Measurements from ENCODE around the gene NTNG1.
"Not testable (repeated sequence)": the region's sequence is repeated elsewhere in the genome, so short reads cannot be mapped to it uniquely, and the experiment has no call there.

The NTNG1 gene

GRCh38 chr1:107140703-107141490 is at the start of gene NTNG1:
Gene NTNG1, plus strand, starts transcription at chr1:107141039.
- no peak for DNase-seq (ENCODE audit: low read depth)
- peak within 1 kb of the TSS; percentile 67 for H3K4me3 ChIP-seq (ENCODE audit: low read depth, low read length)

GRCh38 chr1:107091418-107091817 is 49.4 kb upstream of the NTNG1 start:
- DNase-seq (ENCODE audit: low read depth) = no peak
- H3K4me3 ChIP-seq (ENCODE audit: low read depth, low read length) = no peak overlapping the region

GRCh38 chr1:107093395-107093794 is 47.4 kb upstream of the NTNG1 start:
- not testable (repeated sequence) for DNase-seq (ENCODE audit: low read depth); H3K4me3 ChIP-seq (ENCODE audit: low read depth, low read length)

- no peak overlapping the region for H3K4me3 ChIP-seq (ENCODE audit: low read depth, low read length)
- DNase-seq (ENCODE audit: low read depth) = no peak
These were observed 45.2 kb upstream of the NTNG1 start for GRCh38 chr1:107095647-107096046.

- no peak overlapping the region for H3K4me3 ChIP-seq (ENCODE audit: low read depth, low read length)
- no peak for DNase-seq (ENCODE audit: low read depth)
These were observed 44.1 kb upstream of the NTNG1 start for GRCh38 chr1:107096690-107097089.

- no peak overlapping the region for H3K4me3 ChIP-seq (ENCODE audit: low read depth, low read length)
- no peak for DNase-seq (ENCODE audit: low read depth)
These were observed 41.9 kb upstream of the NTNG1 start for GRCh38 chr1:107098961-107099360.

GRCh38 chr1:107100331-107100984 is 40.4 kb upstream of the NTNG1 start:
- DNase-seq (ENCODE audit: low read depth) = no peak
- H3K4me3 ChIP-seq (ENCODE audit: low read depth, low read length) = no peak overlapping the region

GRCh38 chr1:107105914-107106313 is 34.9 kb upstream of the NTNG1 start:
- no peak overlapping the region for H3K4me3 ChIP-seq (ENCODE audit: low read depth, low read length)
- DNase-seq (ENCODE audit: low read depth) = no peak

- no peak overlapping the region for H3K4me3 ChIP-seq (ENCODE audit: low read depth, low read length)
- no peak for DNase-seq (ENCODE audit: low read depth)
These were observed 30.5 kb upstream of the NTNG1 start for GRCh38 chr1:107110326-107110725.

- DNase-seq (ENCODE audit: low read depth) = no peak
- H3K4me3 ChIP-seq (ENCODE audit: low read depth, low read length) = no peak overlapping the region
These were observed 24.5 kb upstream of the NTNG1 start for GRCh38 chr1:107116306-107116790.

- no peak overlapping the region for H3K4me3 ChIP-seq (ENCODE audit: low read depth, low read length)
- no peak for DNase-seq (ENCODE audit: low read depth)
These were observed 18.6 kb upstream of the NTNG1 start for GRCh38 chr1:107122225-107122624.

GRCh38 chr1:107123741-107124140 is 17.1 kb upstream of the NTNG1 start:
- no peak for DNase-seq (ENCODE audit: low read depth)
- H3K4me3 ChIP-seq (ENCODE audit: low read depth, low read length) = no peak overlapping the region

- no peak overlapping the region for H3K4me3 ChIP-seq (ENCODE audit: low read depth, low read length)
- DNase-seq (ENCODE audit: low read depth) = no peak
These were observed 16.1 kb upstream of the NTNG1 start for GRCh38 chr1:107124694-107125093.

GRCh38 chr1:107132195-107132594 is 8.6 kb upstream of the NTNG1 start:
- no peak for DNase-seq (ENCODE audit: low read depth)

GRCh38 chr1:107132780-107133179 is 8.1 kb upstream of the NTNG1 start:
- no peak for DNase-seq (ENCODE audit: low read depth)
- H3K4me3 ChIP-seq (ENCODE audit: low read depth, low read length) = no peak overlapping the region

More at GRCh38 chr1:107132195-107132594, 8.6 kb upstream of the NTNG1 start:
- no peak overlapping the region for H3K4me3 ChIP-seq (ENCODE audit: low read depth, low read length)

GRCh38 chr1:107135463-107135862 is 5.4 kb upstream of the NTNG1 start:
- no peak for DNase-seq (ENCODE audit: low read depth)
- H3K4me3 ChIP-seq (ENCODE audit: low read depth, low read length) = no peak overlapping the region

- no peak overlapping the region for H3K4me3 ChIP-seq (ENCODE audit: low read depth, low read length)
- DNase-seq (ENCODE audit: low read depth) = no peak
These were observed 2.7 kb upstream of the NTNG1 start for GRCh38 chr1:107138166-107138565.

- no peak for DNase-seq (ENCODE audit: low read depth)
- H3K4me3 ChIP-seq (ENCODE audit: low read depth, low read length) = no peak overlapping the region
These were observed 1.9 kb upstream of the NTNG1 start for GRCh38 chr1:107138767-107139445.

GRCh38 chr1:107139833-107140702 is 771 bp upstream of the NTNG1 start:
- H3K4me3 ChIP-seq (ENCODE audit: low read depth, low read length) = peak overlapping the region; percentile 67
- DNase-seq (ENCODE audit: low read depth) = peak; percentile 57
